ENCODE measurements around the gene APOOL.

DNA sequence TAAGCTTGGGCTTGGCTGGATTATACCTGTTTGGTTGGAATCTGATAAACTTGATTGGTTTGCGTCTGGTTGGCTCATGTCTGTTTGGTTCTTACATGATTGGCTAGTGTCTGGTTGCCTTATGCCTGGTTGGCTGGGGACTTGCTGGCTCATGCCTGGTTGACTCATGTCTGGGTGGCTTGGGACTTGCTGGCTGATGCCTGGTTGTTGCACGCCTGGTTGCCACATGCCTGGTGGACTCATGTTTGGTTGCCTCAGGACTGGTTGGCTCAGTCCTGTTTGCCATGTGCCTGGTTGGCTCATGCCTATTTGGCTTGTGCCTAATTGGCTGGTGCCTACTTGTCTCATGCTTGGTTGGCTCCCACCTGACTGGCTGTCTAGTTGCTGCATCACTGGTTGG, 104.5 kb downstream of the APOOL start:
- TF ChIP-seq CTCF (IDR thresholded peaks at IDR 0.05; ENCODE audit: low read depth, low read length) = no peak
- no peak for TF ChIP-seq EZH2phosphoT487 (IDR thresholded peaks at IDR 0.05; ENCODE audit: low read depth)
